GM23248 (cell line): ENCODE measurements around the gene BMAL1. TPM values are rescaled to one million over a fixed set of nuclear protein-coding genes. Genes with fewer than 3 reads are reported as not detected.

Source experiments
- DNase-seq: peaks from one replicate; pipeline ENCODE4 v3.0.0-alpha.2; 2015
- H2AFZ ChIP-seq: fragments of 200-600 bp; sonication (generic); 2 replicates; pipeline ENCODE4 v1.6.1; 2016; ENCODE audit warnings: antibody characterized with exemption
- H3F3A ChIP-seq: fragments of 200-600 bp; sonication (generic); 2 replicates; pipeline ENCODE4 v1.6.1; 2016; ENCODE audit warnings: mild to moderate bottlenecking, antibody characterized with exemption, mixed run types; ENCODE audit not compliant: insufficient read depth
- H3K27ac ChIP-seq: fragments of 200-600 bp; sonication (generic); 2 replicates; pipeline ENCODE4 v1.5.1; 2016; ENCODE audit warnings: mild to moderate bottlenecking
- H3K27me3 ChIP-seq: fragments of 200-600 bp; sonication (generic); replicated peaks from 2 replicates; pipeline ENCODE4 v1.6.1; 2016; ENCODE audit warnings: mild to moderate bottlenecking; ENCODE audit not compliant: insufficient read depth
- H3K36me3 ChIP-seq: fragments of 200-600 bp; sonication (generic); 2 replicates; pipeline ENCODE4 v1.6.1; 2016; ENCODE audit warnings: low read depth, mild to moderate bottlenecking
- H3K4me1 ChIP-seq: fragments of 200-600 bp; sonication (generic); 2 replicates; pipeline ENCODE4 v1.6.1; 2016; ENCODE audit warnings: mild to moderate bottlenecking; ENCODE audit not compliant: insufficient read depth
- H3K4me2 ChIP-seq: fragments of 200-600 bp; sonication (generic); one replicate; pipeline ENCODE4 v1.6.1; 2016; ENCODE audit warnings: mild to moderate bottlenecking; ENCODE audit not compliant: unreplicated experiment
- H3K4me3 ChIP-seq: fragments of 200-600 bp; sonication (generic); 2 replicates; pipeline ENCODE4 v1.5.1; 2016; ENCODE audit warnings: mild to moderate bottlenecking
- H3K79me2 ChIP-seq: fragments of 200-600 bp; sonication (generic); 2 replicates; pipeline ENCODE4 v1.6.1; 2016; ENCODE audit warnings: mild to moderate bottlenecking; ENCODE audit not compliant: insufficient read depth
- H3K9ac ChIP-seq: fragments of 200-600 bp; sonication (generic); 2 replicates; pipeline ENCODE4 v1.6.1; 2016; ENCODE audit warnings: mild to moderate bottlenecking
- H3K9me2 ChIP-seq: fragments of 200-600 bp; sonication (generic); 2 replicates; pipeline ENCODE4 v1.6.1; 2016; ENCODE audit warnings: mixed run types, mild to moderate bottlenecking, moderate library complexity; ENCODE audit not compliant: insufficient read depth
- H3K9me3 ChIP-seq: fragments of 200-600 bp; sonication (generic); one replicate; pipeline ENCODE4 v1.6.1; 2017; ENCODE audit warnings: low read depth
- H4K20me1 ChIP-seq: fragments of 200-600 bp; sonication (generic); 2 replicates; pipeline ENCODE4 v1.6.0; 2016; ENCODE audit not compliant: insufficient read depth
- EZH2 ChIP-seq: fragments of 200-600 bp; sonication (generic); IDR thresholded peaks from 2 replicates; pipeline ENCODE4 v1.6.1; 2018; ENCODE audit warnings: antibody characterized with exemption, mild to moderate bottlenecking; ENCODE audit not compliant: insufficient read depth, poor library complexity, severe bottlenecking
- EZH2phosphoT487 ChIP-seq: fragments of 200-600 bp; sonication (generic); IDR thresholded peaks from 2 replicates; pipeline ENCODE4 v1.6.1; 2018; ENCODE audit warnings: antibody characterized with exemption, moderate library complexity, mild to moderate bottlenecking, low read depth; ENCODE audit not compliant: insufficient read depth
- WGBS, 2 experiments: methylation state at CpG; one replicate each; pipeline ENCODE4 v1.1.6; 2015 to 2017; ENCODE audit warnings: low lambda C conversion rate in 2 of 2, low coverage in 1 of 2; ENCODE audit errors: missing lambda C conversion rate in 2 of 2; 5-methylcytosine and 5-hydroxymethylcytosine counted together
- in situ Hi-C: fragments of 300-500 bp; cut with MboI; formaldehyde crosslinking; loops from 2 replicates; pipeline ENCODE4 v1.15.0; 2020
- polyA plus RNA-seq: library from polyadenylated mRNA; unstranded; fragments of >200 nt; fragmentation: Nextera tagmentation; extraction: Ambion mirVana; gene quantifications from 2 replicates; pipeline ENCODE4 v1.2.1, GENCODE V29; 2016
- total RNA-seq: library from RNA; depleted of rRNA; stranded (reverse); fragments of >200 nt; shearing (Covaris generic); gene quantifications from 2 replicates; pipeline ENCODE4 v1.2.3, GENCODE V29; 2014

The BMAL1 gene
- total and polyA plus RNA-seq, 2 experiments from 2014 or later = 31.9 to 41.7 TPM

- Histone ChIP-seq H3K4me3 (no peak overlapping the region), H3K4me2 (no peak overlapping the region), H3K79me2 (peaks cover 100% of the 10 kb centered on the region), H3K9ac (no peak overlapping the region), H3F3A (peaks cover 21% of the 10 kb centered on the region), H3K27me3 (no peaks in the 10 kb centered on the region), H3K4me1 (peaks cover 20% of the 10 kb centered on the region), H3K27ac (no peak overlapping the region), H2AFZ (no peak overlapping the region), H3K9me3 (no peaks in the 10 kb centered on the region), H3K9me2 (no peaks in the 10 kb centered on the region), H3K36me3 (no peaks in the 10 kb centered on the region), H4K20me1 (no peaks in the 10 kb centered on the region)
- TF ChIP-seq EZH2 (no peak), EZH2phosphoT487 (no peak)
- in situ Hi-C loops = no loop called here
- WGBS, 2 experiments = 96% methylated on average over 6 of the region's 6 CpGs
- no peak for DNase-seq
Observed at GRCh38 chr11:13310443-13310842, 32.9 kb downstream of the BMAL1 start.

- Histone ChIP-seq H3K4me3 (no peak overlapping the region), H4K20me1 (no peaks in the 10 kb centered on the region), H2AFZ (no peak overlapping the region), H3K79me2 (peaks cover 99% of the 10 kb centered on the region), H3K9ac (no peak overlapping the region), H3K4me1 (peaks cover 28% of the 10 kb centered on the region), H3K9me2 (no peaks in the 10 kb centered on the region), H3F3A (peaks cover 27% of the 10 kb centered on the region), H3K27me3 (no peaks in the 10 kb centered on the region), H3K36me3 (no peaks in the 10 kb centered on the region), H3K4me2 (no peak overlapping the region), H3K9me3 (no peaks in the 10 kb centered on the region), H3K27ac (no peak overlapping the region)
- in situ Hi-C loops = no loop called here
- TF ChIP-seq EZH2phosphoT487 = no peak
- no peak for TF ChIP-seq EZH2
- DNase-seq = no peak
- 68% methylated on average over 3 of the region's 3 CpGs for WGBS, 2 experiments
Observed at GRCh38 chr11:13311570-13311969, 34.0 kb downstream of the BMAL1 start.

- no peak for TF ChIP-seq EZH2phosphoT487
- Histone ChIP-seq H3K9ac (no peak overlapping the region), H2AFZ (no peak overlapping the region), H3K36me3 (no peaks in the 10 kb centered on the region), H3F3A (peaks cover 38% of the 10 kb centered on the region), H4K20me1 (no peaks in the 10 kb centered on the region), H3K9me3 (no peaks in the 10 kb centered on the region), H3K27ac (no peak overlapping the region), H3K9me2 (no peaks in the 10 kb centered on the region), H3K4me1 (peaks cover 42% of the 10 kb centered on the region), H3K4me2 (no peak overlapping the region), H3K27me3 (no peaks in the 10 kb centered on the region), H3K4me3 (no peak overlapping the region), H3K79me2 (peaks cover 98% of the 10 kb centered on the region)
- 70 to 75% methylated on average over 16 of the region's 16 CpGs for WGBS, 2 experiments
- DNase-seq = peak; percentile 47
- in situ Hi-C loops = no loop called here
Observed at GRCh38 chr11:13313005-13313819, 35.6 kb downstream of the BMAL1 start.

GRCh38 chr11:13314676-13315394, 37.2 kb downstream of the BMAL1 start:
- Histone ChIP-seq H3K4me1 (peaks cover 52% of the 10 kb centered on the region), H3K27me3 (no peaks in the 10 kb centered on the region), H3K36me3 (no peaks in the 10 kb centered on the region), H2AFZ (no peak overlapping the region), H3K27ac (no peak overlapping the region), H3K9me2 (no peaks in the 10 kb centered on the region), H3K79me2 (peaks cover 98% of the 10 kb centered on the region), H3K9ac (no peak overlapping the region), H3K4me3 (no peak overlapping the region), H3K4me2 (no peak overlapping the region), H4K20me1 (no peaks in the 10 kb centered on the region), H3F3A (peaks cover 38% of the 10 kb centered on the region), H3K9me3 (no peaks in the 10 kb centered on the region)
- peak; percentile 15 for DNase-seq
- TF ChIP-seq EZH2phosphoT487 (no peak), EZH2 (no peak)
- in situ Hi-C loops = no loop called here
- 51 to 63% methylated on average over 2 of the region's 2 CpGs for WGBS, 2 experiments
